IMR-90 (cell line): ENCODE data around the gene PRR18. TPM values are rescaled to one million over a fixed set of nuclear protein-coding genes. Genes with fewer than 3 reads are reported as not detected.

ENCODE experiments used
- ATAC-seq: fragments of 200-7000 bp; cut with Tn5 transposase; 2 replicates; pipeline ENCODE4 v1.9.1; 2020; ENCODE audit warnings: low read depth, mild to moderate bottlenecking, moderate library complexity
- BruUV-seq: library from RNA; stranded (reverse); fragments of 400-500 nt; replicated peaks from 2 replicates; lab custom pipeline; 2021; lab: Mats Ljungman, UMichigan
- CTCF ChIA-PET: fragments of 300-600 bp; formaldehyde crosslinking; extraction: SDS; loops from one replicate; lab custom pipeline; 2021; ENCODE audit warnings: antibody characterized with exemption; lab: Yijun Ruan, JAX
- POLR2A ChIA-PET: fragments of 300-600 bp; sonication (Branson Sonifier 250); formaldehyde crosslinking; loops from one replicate; lab custom pipeline; 2022; ENCODE audit warnings: antibody characterized with exemption; ENCODE audit not compliant: unreplicated experiment; lab: Charles Lee
- DNase-seq: peaks from one replicate; pipeline ENCODE4 v3.0.0; 2013
- H2AFZ ChIP-seq: replicated peaks from 2 replicates; pipeline ENCODE3; 2013; ENCODE audit warnings: low read length, mild to moderate bottlenecking; ENCODE audit not compliant: poor library complexity
- H2AK5ac ChIP-seq: 2 replicates; pipeline ENCODE4 v1.6.1; 2013; ENCODE audit warnings: low read depth, low read length, inconsistent platforms
- H2AK9ac ChIP-seq: replicated peaks from 2 replicates; pipeline ENCODE3; 2013; ENCODE audit warnings: mild to moderate bottlenecking, low read depth, low read length, moderate library complexity; ENCODE audit not compliant: poor library complexity
- H2BK120ac ChIP-seq: 2 replicates; pipeline ENCODE4 v1.6.1; 2013; ENCODE audit warnings: low read depth, low read length, inconsistent platforms
- H2BK15ac ChIP-seq: 3 replicates; pipeline ENCODE4 v1.6.1; 2013; ENCODE audit warnings: low read depth, low read length, inconsistent platforms
- H2BK20ac ChIP-seq: 2 replicates; pipeline ENCODE4 v1.6.1; 2013; ENCODE audit warnings: low read depth, mild to moderate bottlenecking, inconsistent platforms, low read length, moderate library complexity
- H2BK5ac ChIP-seq: 2 replicates; pipeline ENCODE4 v1.6.1; 2013; ENCODE audit warnings: mild to moderate bottlenecking, low read depth, low read length, inconsistent platforms; ENCODE audit not compliant: poor library complexity, severe bottlenecking
- H3K14ac ChIP-seq: replicated peaks from 2 replicates; pipeline ENCODE4 v1.6.1; 2013; ENCODE audit warnings: low read depth, low read length, inconsistent platforms
- H3K18ac ChIP-seq: 2 replicates; pipeline ENCODE4 v1.6.1; 2013; ENCODE audit warnings: low read depth, low read length, control low read depth
- H3K23ac ChIP-seq: 2 replicates; pipeline ENCODE4 v1.6.1; 2013; ENCODE audit warnings: low read depth, low read length, inconsistent platforms
- H3K27ac ChIP-seq: 2 replicates; pipeline ENCODE4 v1.5.1; 2013; ENCODE audit warnings: mild to moderate bottlenecking, control low read depth, low read length; ENCODE audit not compliant: insufficient read depth
- H3K27me3 ChIP-seq: 2 replicates; pipeline ENCODE4 v1.6.1; 2013; ENCODE audit warnings: low read length; ENCODE audit not compliant: control insufficient read depth, insufficient read depth
- H3K36me3 ChIP-seq: 2 replicates; pipeline ENCODE4 v1.6.1; 2013; ENCODE audit warnings: low read length, mixed read lengths; ENCODE audit not compliant: control insufficient read depth, insufficient read depth
- H3K4ac ChIP-seq: 2 replicates; pipeline ENCODE4 v1.6.1; 2013; ENCODE audit warnings: low read depth, low read length, inconsistent platforms
- H3K4me1 ChIP-seq: 2 replicates; pipeline ENCODE4 v1.6.1; 2013; ENCODE audit warnings: low read length, mixed read lengths; ENCODE audit not compliant: control insufficient read depth, insufficient read depth
- H3K4me2 ChIP-seq: 2 replicates; pipeline ENCODE4 v1.6.1; 2013; ENCODE audit warnings: low read depth, mild to moderate bottlenecking, control low read depth, low read length, moderate library complexity
- H3K4me3 ChIP-seq: 2 replicates; pipeline ENCODE4 v1.5.1; 2013; ENCODE audit warnings: low read depth, mild to moderate bottlenecking, control low read depth, low read length, moderate library complexity; ENCODE audit not compliant: insufficient read depth
- H3K56ac ChIP-seq: 2 replicates; pipeline ENCODE4 v1.6.1; 2013; ENCODE audit warnings: low read length, inconsistent platforms; ENCODE audit not compliant: insufficient read depth; ENCODE audit errors: extremely low read depth
- H3K79me1 ChIP-seq, 2 experiments: 2 replicates each; pipeline ENCODE4 v1.6.1; 2013; ENCODE audit warnings: low read length in 2 of 2, inconsistent platforms in 1 of 2, low read depth in 1 of 2
- H3K9ac ChIP-seq: 2 replicates; pipeline ENCODE4 v1.6.1; 2013; ENCODE audit warnings: low read depth, low read length, control low read depth
- H3K9me1 ChIP-seq: 2 replicates; pipeline ENCODE4 v1.6.1; 2013; ENCODE audit warnings: low read length, inconsistent platforms; ENCODE audit not compliant: insufficient read depth
- H3K9me3 ChIP-seq: 2 replicates; pipeline ENCODE4 v1.6.1; 2013; ENCODE audit warnings: low read length; ENCODE audit not compliant: control insufficient read depth, insufficient read depth
- H4K20me1 ChIP-seq: 2 replicates; pipeline ENCODE4 v1.6.1; 2013; ENCODE audit warnings: low read length, inconsistent platforms; ENCODE audit not compliant: insufficient read depth
- H4K5ac ChIP-seq: 2 replicates; pipeline ENCODE4 v1.6.1; 2013; ENCODE audit warnings: mild to moderate bottlenecking, low read depth, low read length, control low read depth
- H4K8ac ChIP-seq, 2 experiments: 2 replicates each; pipeline ENCODE4 v1.6.1; 2013; ENCODE audit warnings: low read depth in 2 of 2, low read length in 2 of 2, control low read depth in 1 of 2, inconsistent platforms in 1 of 2
- H4K91ac ChIP-seq: 2 replicates; pipeline ENCODE4 v1.6.1; 2013; ENCODE audit warnings: low read depth, low read length, inconsistent platforms; ENCODE audit not compliant: insufficient read depth
- BHLHE40 ChIP-seq: fragments of 150-350 bp; IDR thresholded peaks from 2 replicates; pipeline ENCODE4 v1.6.1; 2016; ENCODE audit warnings: mild to moderate bottlenecking, low read depth, low read length
- CHD1 ChIP-seq: IDR thresholded peaks from 2 replicates; pipeline ENCODE4 v1.6.1; 2012; ENCODE audit warnings: low read depth, low read length, improper control_type of control experiment
- MAZ ChIP-seq: IDR thresholded peaks from 2 replicates; pipeline ENCODE4 v1.6.1; 2012; ENCODE audit warnings: low read depth, mild to moderate bottlenecking, low read length, improper control_type of control experiment, moderate library complexity, borderline replicate concordance
- MXI1 ChIP-seq: IDR thresholded peaks from 2 replicates; pipeline ENCODE4 v1.6.1; 2012; ENCODE audit warnings: low read depth, mild to moderate bottlenecking, low read length, moderate library complexity, borderline replicate concordance
- NFE2L2 ChIP-seq: fragments of 150-350 bp; IDR thresholded peaks from 2 replicates; pipeline ENCODE4 v1.6.1; 2016; ENCODE audit warnings: low read depth, mild to moderate bottlenecking, low read length
- POLR2A ChIP-seq: IDR thresholded peaks from 2 replicates; pipeline ENCODE4 v1.6.1; 2012; ENCODE audit warnings: mild to moderate bottlenecking, low read depth, low read length
- RAD21 ChIP-seq: IDR thresholded peaks from 2 replicates; pipeline ENCODE4 v1.6.1; 2012; ENCODE audit warnings: low read length, improper control_type of control experiment
- RFX5 ChIP-seq: IDR thresholded peaks from 2 replicates; pipeline ENCODE4 v1.8.0; 2012; ENCODE audit warnings: low read depth, mild to moderate bottlenecking, low read length, moderate library complexity
- WGBS, 2 experiments: methylation state at CpG; one replicate each; pipeline versions ENCODE4 v1.1.5 to v1.1.7; 2013; ENCODE audit warnings: missing lambda C conversion rate in 2 of 2; ENCODE audit not compliant: insufficient read length in 1 of 2; ENCODE audit errors: extremely low coverage in 2 of 2; 5-methylcytosine and 5-hydroxymethylcytosine counted together
- dilution Hi-C: fragments of 300-500 bp; cut with HindIII; formaldehyde crosslinking; loops from one replicate; pipeline ENCODE4 v1.14.3; 2018; ENCODE audit warnings: low sequenced_read_pairs; ENCODE audit not compliant: unreplicated experiment
- in situ Hi-C: fragments of 300-500 bp; cut with MboI; formaldehyde crosslinking; loops from 3 replicates; pipeline ENCODE4 v1.14.3; 2019; ENCODE audit warnings: low sequenced_read_pairs, inconsistent platforms, mixed read lengths
- intact Hi-C: fragments of 100-400 bp; cut with micrococcal nuclease; formaldehyde crosslinking; loops from 2 replicates; pipeline ENCODE4 v1.10.0; 2022
- polyA plus RNA-seq, 3 experiments: library from polyadenylated mRNA; depleted of rRNA; stranded (reverse); fragments of >200 nt; gene quantifications; 2 replicates each; pipeline ENCODE4 v1.2.3, GENCODE V29; 2012; ENCODE audit warnings: low replicate concordance in 1 of 3
- total RNA-seq: library from RNA; depleted of rRNA; stranded (reverse); fragments of >200 nt; gene quantifications from 2 replicates; pipeline ENCODE4 v1.2.3, GENCODE V29; 2012
- TF ChIP-seq, protein P1 (sequence below): conservative IDR thresholded peaks from 2 replicates; pipeline ENCODE4 v1.5.1; 2012; ENCODE audit warnings: mild to moderate bottlenecking, low read depth, low read length, improper control_type of control experiment
- TF ChIP-seq, protein P2 (sequence below): fragments of 150-350 bp; IDR thresholded peaks from 2 replicates; pipeline ENCODE4 v1.6.1; 2017; ENCODE audit warnings: mild to moderate bottlenecking, antibody characterized with exemption, low read length, low read depth

The PRR18 gene
- total and polyA plus RNA-seq, 2 of the 4 experiments (the other 2 are of a cell fraction): not detected

DNA sequence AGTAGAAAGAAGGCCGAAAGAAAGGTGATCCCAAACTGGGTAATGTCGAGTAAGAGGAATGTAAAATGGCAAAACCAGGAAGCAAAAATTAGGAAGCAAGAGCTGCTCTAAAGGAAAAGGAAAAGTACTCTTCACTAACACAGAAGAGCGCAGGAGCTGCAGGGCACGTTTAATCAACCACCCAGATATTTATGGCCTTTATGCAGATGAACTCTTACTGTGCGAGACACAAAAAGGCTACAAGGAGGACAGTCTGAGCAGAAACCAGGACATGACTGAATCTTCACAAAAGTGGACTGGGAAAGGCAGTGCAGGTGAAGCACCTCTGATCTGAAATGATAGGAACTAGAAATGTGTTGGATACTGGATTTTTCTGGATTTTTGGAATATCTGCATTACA, 15.2 kb upstream of the PRR18 start:
- Histone ChIP-seq H3K27me3 (no peaks in the 10 kb centered on the region), H4K91ac (no peak overlapping the region), H3K79me1 (peaks cover 17 to 24% of the 10 kb centered on the region in 2 experiments), H3K4ac (no peak overlapping the region), H2BK20ac (no peak overlapping the region), H3K27ac (no peak overlapping the region), H3K18ac (no peak overlapping the region), H3K4me3 (no peak overlapping the region), H4K5ac (no peak overlapping the region), H3K9me1 (peaks cover 10% of the 10 kb centered on the region; the same call in 1 of the 2 replicates), H4K20me1 (peaks cover 11% of the 10 kb centered on the region), H3K9ac (no peak overlapping the region), H3K23ac (no peak overlapping the region), H2BK5ac (no peak overlapping the region), H3K14ac (no peak overlapping the region), H3K4me2 (no peak overlapping the region), H2BK120ac (no peak overlapping the region), H2BK15ac (no peak overlapping the region), H3K36me3 (peaks cover 23% of the 10 kb centered on the region), H2AFZ (no peak overlapping the region), H3K9me3 (no peaks in the 10 kb centered on the region), H2AK9ac (no peak overlapping the region), H2AK5ac (no peak overlapping the region), H3K56ac (no peak overlapping the region), H4K8ac (no peak overlapping the region), H3K4me1 (no peaks in the 10 kb centered on the region)
- intact Hi-C loops: no loop called here
- dilution Hi-C loops: no loop called here
- no peak for DNase-seq
- no TSS peak for BruUV-seq
- CTCF ChIA-PET: interaction anchor here (1.0 kb wide), 1 partner anchor 10 kb away, joined by 3 read pairs; no protein-coding TSS in a partner anchor
- POLR2A ChIA-PET: no interaction called here
- in situ Hi-C loops: no loop called here
- no CpG with 5 or more reads among the region's 5 CpGs for WGBS, 2 experiments
- no peak for TF ChIP-seq NFE2L2
- TF ChIP-seq, protein P1, sequence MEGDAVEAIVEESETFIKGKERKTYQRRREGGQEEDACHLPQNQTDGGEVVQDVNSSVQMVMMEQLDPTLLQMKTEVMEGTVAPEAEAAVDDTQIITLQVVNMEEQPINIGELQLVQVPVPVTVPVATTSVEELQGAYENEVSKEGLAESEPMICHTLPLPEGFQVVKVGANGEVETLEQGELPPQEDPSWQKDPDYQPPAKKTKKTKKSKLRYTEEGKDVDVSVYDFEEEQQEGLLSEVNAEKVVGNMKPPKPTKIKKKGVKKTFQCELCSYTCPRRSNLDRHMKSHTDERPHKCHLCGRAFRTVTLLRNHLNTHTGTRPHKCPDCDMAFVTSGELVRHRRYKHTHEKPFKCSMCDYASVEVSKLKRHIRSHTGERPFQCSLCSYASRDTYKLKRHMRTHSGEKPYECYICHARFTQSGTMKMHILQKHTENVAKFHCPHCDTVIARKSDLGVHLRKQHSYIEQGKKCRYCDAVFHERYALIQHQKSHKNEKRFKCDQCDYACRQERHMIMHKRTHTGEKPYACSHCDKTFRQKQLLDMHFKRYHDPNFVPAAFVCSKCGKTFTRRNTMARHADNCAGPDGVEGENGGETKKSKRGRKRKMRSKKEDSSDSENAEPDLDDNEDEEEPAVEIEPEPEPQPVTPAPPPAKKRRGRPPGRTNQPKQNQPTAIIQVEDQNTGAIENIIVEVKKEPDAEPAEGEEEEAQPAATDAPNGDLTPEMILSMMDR: no peak
- TF ChIP-seq RAD21: no peak
- no peak for TF ChIP-seq MAZ
- no peak for TF ChIP-seq MXI1
- TF ChIP-seq, protein P2, sequence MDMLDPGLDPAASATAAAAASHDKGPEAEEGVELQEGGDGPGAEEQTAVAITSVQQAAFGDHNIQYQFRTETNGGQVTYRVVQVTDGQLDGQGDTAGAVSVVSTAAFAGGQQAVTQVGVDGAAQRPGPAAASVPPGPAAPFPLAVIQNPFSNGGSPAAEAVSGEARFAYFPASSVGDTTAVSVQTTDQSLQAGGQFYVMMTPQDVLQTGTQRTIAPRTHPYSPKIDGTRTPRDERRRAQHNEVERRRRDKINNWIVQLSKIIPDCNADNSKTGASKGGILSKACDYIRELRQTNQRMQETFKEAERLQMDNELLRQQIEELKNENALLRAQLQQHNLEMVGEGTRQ: no peak
- TF ChIP-seq RFX5: no peak
- TF ChIP-seq CHD1: no peak
- TF ChIP-seq BHLHE40: no peak
- TF ChIP-seq POLR2A: no peak
- ATAC-seq: no peak
